Kidney (tissue), 14 donors: Measurements from ENCODE around the gene RBFA. TPM values are rescaled to one million over a fixed set of nuclear protein-coding genes. Genes with fewer than 3 reads are reported as not detected.

Experiments used
- DNase-seq, 5 donors: peaks; one replicate each; pipeline ENCODE4 v3.0.0-alpha.2; 2013 to 2020
- FAIRE-seq: peaks from 2 replicates; lab custom pipeline; 2012; peaks lifted over from hg19 to GRCh38; lab: Jason Lieb, UNC
- H3K27ac ChIP-seq, 2 donors: one replicate each; pipeline ENCODE4 v1.7.0; 2013; ENCODE audit warnings: low read depth in 2 of 2, low read length in 2 of 2, inconsistent platforms in 1 of 2
- H3K27me3 ChIP-seq: one replicate; pipeline ENCODE4 v1.7.1; 2013; ENCODE audit warnings: low read length, inconsistent platforms; ENCODE audit not compliant: control insufficient read depth, insufficient read depth
- H3K36me3 ChIP-seq, 3 donors: one replicate each; pipeline versions ENCODE4 v1.7.0 to v1.7.1; 2013; ENCODE audit warnings: low read length in 3 of 3, control low read depth in 1 of 3, inconsistent platforms in 1 of 3; ENCODE audit not compliant: insufficient read depth in 3 of 3, control insufficient read depth in 2 of 3
- H3K4me1 ChIP-seq, 3 donors: one replicate each; pipeline versions ENCODE4 v1.7.0 to v1.7.1; 2013; ENCODE audit warnings: low read length in 3 of 3, inconsistent platforms in 1 of 3, low read depth in 1 of 3; ENCODE audit not compliant: control insufficient read depth in 2 of 3, insufficient read depth in 2 of 3
- H3K4me3 ChIP-seq, 3 donors: one replicate each; pipeline versions ENCODE4 v1.7.0 to v1.8.1; 2013; ENCODE audit warnings: low read length in 3 of 3, control low read depth in 1 of 3, inconsistent platforms in 1 of 3
- H3K9ac ChIP-seq, 3 donors: one replicate each; pipeline versions ENCODE4 v1.7.0 to v1.7.1; 2013; ENCODE audit warnings: low read length in 3 of 3, control low read depth in 1 of 3, inconsistent platforms in 1 of 3
- H3K9me3 ChIP-seq, 3 donors: one replicate each; pipeline versions ENCODE4 v1.7.0 to v1.7.1; 2013; ENCODE audit warnings: low read length in 3 of 3, control low read depth in 1 of 3, inconsistent platforms in 1 of 3; ENCODE audit not compliant: control insufficient read depth in 2 of 3, insufficient read depth in 1 of 3
- CTCF ChIP-seq: IDR thresholded peaks from 3 replicates; pipeline ENCODE4 v1.5.1; 2012; ENCODE audit warnings: mild to moderate bottlenecking, moderate library complexity, borderline replicate concordance; ENCODE audit not compliant: insufficient read depth; ENCODE audit errors: extremely low read depth
- intact Hi-C: fragments of 100-400 bp; cut with DNase I; formaldehyde crosslinking; loops from one replicate; pipeline ENCODE4 v1.11.1; 2022
- polyA plus RNA-seq: library from polyadenylated mRNA; stranded (reverse); fragments of 350-450 nt; fragmentation: Illumina TruSeq; extraction: RNeasy Lipid Tissue Mini Kit (QIAGEN cat#74804); gene quantifications from one replicate; pipeline ENCODE4 v1.2.3, GENCODE V29; 2014; ENCODE audit warnings: low read depth, low replicate concordance; ENCODE audit not compliant: insufficient read depth
- total RNA-seq: library from RNA; stranded (reverse); fragmentation: NEBNext Ultra II Directional; extraction: Animal tissue kit (Norgen Biotek cat#: 25700); gene quantifications from one replicate; pipeline ENCODE4 v1.2.1, GENCODE V29; 2021
- donor health status: control.
- donor health status: control.
- donor health status: control.
- donor health status: control.
- donor health status: control.
- donor health status: DM: yes; HTN: yes; CAD: no.
- donor health status: Normal renal cell carcinoma (clear cell type).

The RBFA gene
- total and polyA plus RNA-seq, 2 donors from 2014 or later: 17.7 to 21.4 TPM

- FAIRE-seq (no peak), DNase-seq (no peak)
- intact Hi-C loops: no loop called here
- TF ChIP-seq CTCF: no peak
- Histone ChIP-seq H3K36me3 (no peaks in the 10 kb centered on the region), H3K4me1 (no peaks in the 10 kb centered on the region), H3K9ac (no peak overlapping the region), H3K9me3 (no peaks in the 10 kb centered on the region), H3K27ac (no peak overlapping the region), H3K27me3 (no peaks in the 10 kb centered on the region), H3K4me3 (no peak overlapping the region)
These were observed 33.7 kb downstream of the RBFA start for GRCh38 chr18:80067897-80068296.

- H3K9ac ChIP-seq: no peak overlapping the region
- H3K9me3 ChIP-seq: no peaks in the 10 kb centered on the region
- no peaks in the 10 kb centered on the region for H3K4me1 ChIP-seq
- no peak for DNase-seq
- H3K4me3 ChIP-seq: no peak overlapping the region
- no peak for FAIRE-seq
- no peak for TF ChIP-seq CTCF
- H3K27ac ChIP-seq: no peak overlapping the region
- no peaks in the 10 kb centered on the region for H3K36me3 ChIP-seq
- no peaks in the 10 kb centered on the region for H3K27me3 ChIP-seq
- intact Hi-C loops: no loop called here
These were observed 34.5 kb downstream of the RBFA start for GRCh38 chr18:80068571-80069272.

GRCh38 chr18:80070825-80071224 lies 36.6 kb downstream of the RBFA start:
- Histone ChIP-seq H3K27ac (no peak overlapping the region), H3K4me3 (no peak overlapping the region), H3K9ac (no peak overlapping the region), H3K27me3 (no peaks in the 10 kb centered on the region), H3K36me3 (no peaks in the 10 kb centered on the region), H3K9me3 (no peaks in the 10 kb centered on the region), H3K4me1 (no peaks in the 10 kb centered on the region)
- FAIRE-seq (no peak), DNase-seq (no peak)
- intact Hi-C loops: no loop called here
- TF ChIP-seq CTCF: no peak

- FAIRE-seq: no peak
These were observed 39.9 kb downstream of the RBFA start for GRCh38 chr18:80074183-80074582.

More at GRCh38 chr18:80074183-80074582, 39.9 kb downstream of the RBFA start:
- no peak overlapping the region for H3K27ac ChIP-seq
- H3K9ac ChIP-seq: no peak overlapping the region
- intact Hi-C loops: no loop called here
- H3K27me3 ChIP-seq: no peaks in the 10 kb centered on the region
- no peaks in the 10 kb centered on the region for H3K4me1 ChIP-seq
- no peak for DNase-seq
- TF ChIP-seq CTCF: no peak
- no peak overlapping the region for H3K4me3 ChIP-seq
- H3K9me3 ChIP-seq: no peaks in the 10 kb centered on the region
- no peaks in the 10 kb centered on the region for H3K36me3 ChIP-seq
